ENCODE data around the gene NYAP2. TPM values are rescaled to one million over a fixed set of nuclear protein-coding genes. Genes with fewer than 3 reads are reported as not detected.

NYAP2 gene
- total RNA-seq, 2 donors from 2014 or later = not detected

DNA sequence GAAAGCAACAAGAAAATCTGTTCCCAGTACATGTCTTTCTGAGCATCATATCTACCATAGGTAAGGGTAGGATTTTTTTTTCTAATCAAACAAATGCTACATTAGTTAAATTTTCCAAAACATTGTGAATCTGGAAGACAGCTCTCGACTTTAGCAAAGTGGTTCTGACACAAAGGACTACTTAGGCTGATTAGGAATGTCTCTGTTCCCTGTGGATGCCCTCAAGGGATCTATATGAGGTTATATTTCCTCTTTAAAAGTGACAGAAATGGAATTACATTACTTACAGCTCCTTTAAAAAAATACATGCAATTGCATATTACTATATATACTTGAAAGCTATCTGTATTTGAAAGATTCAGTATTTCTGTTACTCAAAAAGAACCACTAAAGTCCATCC, 15.4 kb downstream of the NYAP2 start:
- Mint-ChIP-seq H3K4me3 (no peak overlapping the region), H3K27me3 (ENCODE audit: insufficient read depth) (no peaks in the 10 kb centered on the region), H3K36me3 (ENCODE audit: low read depth) (no peaks in the 10 kb centered on the region), H3K9me3 (no peaks in the 10 kb centered on the region), H3K27ac (no peak overlapping the region), H3K4me1 (no peaks in the 10 kb centered on the region)
- H3K36me3 ChIP-seq (ENCODE audit: control insufficient read depth, insufficient read depth, low read length) = no peaks in the 10 kb centered on the region
- TF ChIP-seq, protein P1, sequence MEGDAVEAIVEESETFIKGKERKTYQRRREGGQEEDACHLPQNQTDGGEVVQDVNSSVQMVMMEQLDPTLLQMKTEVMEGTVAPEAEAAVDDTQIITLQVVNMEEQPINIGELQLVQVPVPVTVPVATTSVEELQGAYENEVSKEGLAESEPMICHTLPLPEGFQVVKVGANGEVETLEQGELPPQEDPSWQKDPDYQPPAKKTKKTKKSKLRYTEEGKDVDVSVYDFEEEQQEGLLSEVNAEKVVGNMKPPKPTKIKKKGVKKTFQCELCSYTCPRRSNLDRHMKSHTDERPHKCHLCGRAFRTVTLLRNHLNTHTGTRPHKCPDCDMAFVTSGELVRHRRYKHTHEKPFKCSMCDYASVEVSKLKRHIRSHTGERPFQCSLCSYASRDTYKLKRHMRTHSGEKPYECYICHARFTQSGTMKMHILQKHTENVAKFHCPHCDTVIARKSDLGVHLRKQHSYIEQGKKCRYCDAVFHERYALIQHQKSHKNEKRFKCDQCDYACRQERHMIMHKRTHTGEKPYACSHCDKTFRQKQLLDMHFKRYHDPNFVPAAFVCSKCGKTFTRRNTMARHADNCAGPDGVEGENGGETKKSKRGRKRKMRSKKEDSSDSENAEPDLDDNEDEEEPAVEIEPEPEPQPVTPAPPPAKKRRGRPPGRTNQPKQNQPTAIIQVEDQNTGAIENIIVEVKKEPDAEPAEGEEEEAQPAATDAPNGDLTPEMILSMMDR (conservative IDR thresholded peaks at IDR 0.05) = no peak
- H3K9me3 ChIP-seq (ENCODE audit: control insufficient read depth, low read length) = no peaks in the 10 kb centered on the region
- no peak overlapping the region for H3K4me3 ChIP-seq (ENCODE audit: low read length)
- no peaks in the 10 kb centered on the region for H3K4me1 ChIP-seq (ENCODE audit: control insufficient read depth, insufficient read depth, low read length)
- H3K27me3 ChIP-seq (ENCODE audit: control insufficient read depth, insufficient read depth, low read length, poor library complexity, severe bottlenecking) = no peaks in the 10 kb centered on the region
- no peak overlapping the region for H3K9ac ChIP-seq (ENCODE audit: extremely low read depth, low read length, poor library complexity, severe bottlenecking)
- H3K27ac ChIP-seq (ENCODE audit: low read depth, low read length) = no peak overlapping the region
- DNase-seq = no peak
- WGBS, 2 experiments (ENCODE audit: insufficient coverage in 1 of 2, insufficient read length in 1 of 2) = 69 to 100% methylated on average over 1 of the region's 1 CpG

DNA sequence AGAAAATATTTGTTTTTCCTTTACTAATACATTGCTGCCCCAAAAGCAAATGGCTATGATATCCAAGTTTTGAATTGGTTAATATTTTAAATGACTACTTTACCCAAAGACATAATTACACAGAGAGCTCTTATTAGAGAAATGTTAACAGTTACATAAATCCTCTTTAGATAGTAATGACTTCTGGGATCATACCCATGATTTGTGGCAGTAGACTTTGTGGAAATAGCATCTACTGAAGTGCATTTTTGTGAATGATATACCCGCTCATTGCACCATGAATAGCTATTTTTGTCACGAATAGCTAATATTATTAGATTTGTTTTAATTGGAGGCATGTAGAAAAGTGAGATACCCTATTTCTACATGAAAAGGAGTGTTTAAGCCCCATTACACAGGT, 15.8 kb downstream of the NYAP2 start:
- TF ChIP-seq, protein P1 (conservative IDR thresholded peaks at IDR 0.05) = no peak
- H3K9me3 Mint-ChIP-seq = no peaks in the 10 kb centered on the region
- no peaks in the 10 kb centered on the region for H3K36me3 Mint-ChIP-seq (ENCODE audit: low read depth)
- Histone ChIP-seq H3K27ac (ENCODE audit: low read depth, low read length) (no peak overlapping the region), H3K36me3 (ENCODE audit: control insufficient read depth, insufficient read depth, low read length) (no peaks in the 10 kb centered on the region), H3K9me3 (ENCODE audit: control insufficient read depth, low read length) (no peaks in the 10 kb centered on the region), H3K4me3 (ENCODE audit: low read length) (no peak overlapping the region), H3K27me3 (ENCODE audit: control insufficient read depth, insufficient read depth, low read length, poor library complexity, severe bottlenecking) (no peaks in the 10 kb centered on the region), H3K9ac (ENCODE audit: extremely low read depth, low read length, poor library complexity, severe bottlenecking) (no peak overlapping the region), H3K4me1 (ENCODE audit: control insufficient read depth, insufficient read depth, low read length) (no peaks in the 10 kb centered on the region)
- 98% methylated on average over 2 of the region's 2 CpGs; no CpG with 5 or more reads in 1 of the 2 experiments for WGBS, 2 experiments (ENCODE audit: insufficient coverage in 1 of 2, insufficient read length in 1 of 2)
- DNase-seq = no peak
- no peak overlapping the region for H3K27ac Mint-ChIP-seq
- no peaks in the 10 kb centered on the region for H3K27me3 Mint-ChIP-seq (ENCODE audit: insufficient read depth)
- H3K4me3 Mint-ChIP-seq = no peak overlapping the region
- no peaks in the 10 kb centered on the region for H3K4me1 Mint-ChIP-seq

DNA sequence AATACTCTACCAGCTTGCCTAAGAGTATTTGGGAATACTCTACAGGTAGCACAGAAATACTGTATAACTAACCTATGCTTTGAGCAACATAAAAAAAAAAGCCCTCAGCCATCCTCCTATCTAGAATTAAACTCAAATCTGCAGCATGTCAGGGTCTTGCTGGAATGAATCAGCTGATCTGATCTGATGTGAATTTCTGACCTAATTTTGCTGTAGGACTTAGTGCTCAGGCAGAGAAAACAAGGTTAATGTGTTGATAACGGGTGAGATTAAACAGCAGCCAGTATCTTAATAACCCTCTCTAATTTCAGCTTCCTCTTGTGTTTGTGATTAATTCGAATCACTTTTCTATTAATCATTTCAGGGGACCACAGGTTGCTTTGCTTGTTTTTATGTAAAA, 16.3 kb downstream of the NYAP2 start:
- no peaks in the 10 kb centered on the region for H3K9me3 ChIP-seq (ENCODE audit: control insufficient read depth, low read length)
- H3K27me3 ChIP-seq (ENCODE audit: control insufficient read depth, insufficient read depth, low read length, poor library complexity, severe bottlenecking) = no peaks in the 10 kb centered on the region
- Mint-ChIP-seq H3K4me1 (no peaks in the 10 kb centered on the region), H3K4me3 (no peak overlapping the region), H3K36me3 (ENCODE audit: low read depth) (no peaks in the 10 kb centered on the region), H3K9me3 (no peaks in the 10 kb centered on the region), H3K27ac (no peak overlapping the region), H3K27me3 (ENCODE audit: insufficient read depth) (no peaks in the 10 kb centered on the region)
- no peaks in the 10 kb centered on the region for H3K4me1 ChIP-seq (ENCODE audit: control insufficient read depth, insufficient read depth, low read length)
- DNase-seq = no peak
- TF ChIP-seq, protein P1 (conservative IDR thresholded peaks at IDR 0.05) = no peak
- no peaks in the 10 kb centered on the region for H3K36me3 ChIP-seq (ENCODE audit: control insufficient read depth, insufficient read depth, low read length)
- WGBS, 2 experiments (ENCODE audit: insufficient coverage in 1 of 2, insufficient read length in 1 of 2) = 81% methylated on average over 2 of the region's 2 CpGs; no CpG with 5 or more reads in 1 of the 2 experiments
- no peak overlapping the region for H3K9ac ChIP-seq (ENCODE audit: extremely low read depth, low read length, poor library complexity, severe bottlenecking)
- H3K4me3 ChIP-seq (ENCODE audit: low read length) = no peak overlapping the region
- H3K27ac ChIP-seq (ENCODE audit: low read depth, low read length) = no peak overlapping the region

Data from endodermal cell (in vitro differentiated cells).